SK-N-SH (cell line): ENCODE data around the gene PTDSS2. TPM values are rescaled to one million over a fixed set of nuclear protein-coding genes. Genes with fewer than 3 reads are reported as not detected.

Experiments
- CTCF ChIA-PET: fragments of 300-600, 350-600 bp; formaldehyde crosslinking; extraction: SDS; loops from one replicate; lab custom pipeline; 2021; lab: Yijun Ruan, JAX
- POLR2A ChIA-PET: fragments of 350-600 bp; sonication (Branson Sonifier 250); formaldehyde crosslinking; extraction: SDS; loops from one replicate; lab custom pipeline; 2020; ENCODE audit warnings: antibody characterized with exemption, inconsistent platforms; lab: Yijun Ruan, JAX
- DNase-seq: peaks from one replicate; pipeline ENCODE4 v3.0.0; 2012
- H2AFZ ChIP-seq: fragments of 200-600 bp; sonication (generic); 2 replicates; pipeline ENCODE4 v1.8.1; 2016; ENCODE audit warnings: antibody characterized with exemption, mild to moderate bottlenecking, low read depth
- H3F3A ChIP-seq: fragments of 200-600 bp; sonication (generic); replicated peaks from 2 replicates; pipeline ENCODE3; 2016; ENCODE audit warnings: antibody characterized with exemption, mild to moderate bottlenecking; ENCODE audit not compliant: insufficient read depth
- H3K27ac ChIP-seq, 2 experiments: fragments of 200-500 bp in 1 of 2; fragments of 200-600 bp in 1 of 2; sonication (Bioruptor generic) in 1 of 2; sonication (generic), shearing (Covaris generic) in 1 of 2; 2 replicates each; pipeline versions ENCODE4 v1.5.1 to v1.6.1; 2014 to 2016; ENCODE audit warnings: low read depth in 2 of 2, inconsistent platforms in 1 of 2, low read length in 1 of 2, mild to moderate bottlenecking in 1 of 2, mixed read lengths in 1 of 2
- H3K27me3 ChIP-seq: fragments of 200-600 bp; sonication (generic), shearing (Covaris generic); 2 replicates; pipeline ENCODE4 v1.6.1; 2016; ENCODE audit warnings: mixed run types; ENCODE audit not compliant: insufficient read depth
- H3K36me3 ChIP-seq, 2 experiments: fragments of 200-500 bp in 1 of 2; fragments of 200-600 bp in 1 of 2; sonication (Bioruptor generic) in 1 of 2; sonication (generic) in 1 of 2; replicated peaks in 1 of 2; 2 replicates each; pipeline versions ENCODE3 to v1.5.1; 2014 to 2016; ENCODE audit warnings: low read length in 1 of 2, mild to moderate bottlenecking in 1 of 2; ENCODE audit not compliant: insufficient read depth in 2 of 2, control insufficient read depth in 1 of 2
- H3K4me1 ChIP-seq, 2 experiments: fragments of 200-500 bp in 1 of 2; fragments of 200-600 bp in 1 of 2; sonication (Bioruptor generic) in 1 of 2; sonication (generic), shearing (Covaris generic) in 1 of 2; 2 replicates each; pipeline versions ENCODE4 v1.5.1 to v1.6.1; 2014 to 2016; ENCODE audit warnings: low read depth in 1 of 2, low read length in 1 of 2, mixed run types in 1 of 2; ENCODE audit not compliant: insufficient read depth in 2 of 2, control insufficient read depth in 1 of 2
- H3K4me2 ChIP-seq: fragments of 200-600 bp; sonication (generic), shearing (Covaris generic); 2 replicates; pipeline ENCODE4 v1.6.1; 2017; ENCODE audit warnings: mixed run types
- H3K4me3 ChIP-seq, 2 experiments: fragments of 200-500 bp in 1 of 2; fragments of 200-600 bp in 1 of 2; sonication (Bioruptor generic) in 1 of 2; sonication (generic), shearing (Covaris generic) in 1 of 2; 2 replicates each; pipeline versions ENCODE4 v1.5.1 to v1.8.1; 2014 to 2016; ENCODE audit warnings: low read depth in 2 of 2, inconsistent platforms in 1 of 2, low read length in 1 of 2, mild to moderate bottlenecking in 1 of 2, mixed read lengths in 1 of 2, moderate library complexity in 1 of 2
- H3K79me2 ChIP-seq: fragments of 200-600 bp; sonication (generic); 2 replicates; pipeline ENCODE4 v1.8.1; 2017; ENCODE audit warnings: mild to moderate bottlenecking; ENCODE audit not compliant: insufficient read depth
- H3K9ac ChIP-seq: fragments of 200-600 bp; sonication (generic); 2 replicates; pipeline ENCODE4 v1.6.1; 2017; ENCODE audit warnings: mixed run types
- H3K9me2 ChIP-seq: fragments of 200-600 bp; sonication (generic); 2 replicates; pipeline ENCODE4 v1.6.1; 2017; ENCODE audit warnings: mixed run types
- H3K9me3 ChIP-seq: fragments of 200-600 bp; sonication (generic); 2 replicates; pipeline ENCODE4 v1.6.1; 2017; ENCODE audit warnings: mixed run types, mild to moderate bottlenecking, moderate library complexity
- H4K20me1 ChIP-seq: fragments of 200-600 bp; sonication (generic); 2 replicates; pipeline ENCODE4 v1.6.1; 2017; ENCODE audit warnings: mild to moderate bottlenecking, mixed run types; ENCODE audit not compliant: insufficient read depth
- CHD2 ChIP-seq: fragments of 150-350 bp; IDR thresholded peaks from 2 replicates; pipeline ENCODE4 v1.6.1; 2018; ENCODE audit warnings: low read length; ENCODE audit not compliant: partially characterized antibody
- EP300 ChIP-seq, 2 experiments: IDR thresholded peaks; 2 replicates each; pipeline versions ENCODE4 v1.4.0 to v1.6.1; 2012; ENCODE audit warnings: borderline replicate concordance in 1 of 2, low read depth in 1 of 2, low read length in 1 of 2
- EZH2phosphoT487 ChIP-seq: fragments of 200-600 bp; sonication (generic); IDR thresholded peaks from 2 replicates; pipeline ENCODE4 v1.6.1; 2017; ENCODE audit warnings: low read depth, mixed run types, mild to moderate bottlenecking, antibody characterized with exemption, moderate library complexity, borderline replicate concordance
- FOXM1 ChIP-seq: IDR thresholded peaks from 2 replicates; pipeline ENCODE4 v1.4.0; 2012; ENCODE audit warnings: low read depth, mild to moderate bottlenecking
- GABPA ChIP-seq: IDR thresholded peaks from 2 replicates; pipeline ENCODE4 v1.4.0; 2012; ENCODE audit warnings: low read depth, mild to moderate bottlenecking
- MXI1 ChIP-seq: IDR thresholded peaks from 2 replicates; pipeline ENCODE4 v1.6.1; 2012; ENCODE audit warnings: mild to moderate bottlenecking, low read depth, low read length, improper control_type of control experiment
- NRF1 ChIP-seq: IDR thresholded peaks from 2 replicates; pipeline ENCODE4 v1.6.1; 2012; ENCODE audit warnings: low read depth, mild to moderate bottlenecking, low read length
- POLR2AphosphoS5 ChIP-seq: IDR thresholded peaks from 2 replicates; pipeline ENCODE4 v1.6.1; 2012; ENCODE audit warnings: low read depth, low read length
- SIN3A ChIP-seq: IDR thresholded peaks from 2 replicates; pipeline ENCODE4 v1.6.1; 2012; ENCODE audit warnings: low read depth, mild to moderate bottlenecking, low read length, moderate library complexity, borderline replicate concordance
- SMC3 ChIP-seq: IDR thresholded peaks from 2 replicates; pipeline ENCODE4 v1.6.1; 2012; ENCODE audit warnings: low read depth, low read length, improper control_type of control experiment
- TAF1 ChIP-seq: IDR thresholded peaks from 2 replicates; pipeline ENCODE4 v1.6.1; 2012; ENCODE audit warnings: low read depth, mild to moderate bottlenecking, low read length, moderate library complexity, borderline replicate concordance
- TCF12 ChIP-seq: IDR thresholded peaks from 2 replicates; pipeline ENCODE4 v1.4.0; 2012
- TEAD4 ChIP-seq: IDR thresholded peaks from 2 replicates; pipeline ENCODE4 v1.4.0; 2012; ENCODE audit warnings: mild to moderate bottlenecking, borderline replicate concordance; ENCODE audit not compliant: insufficient read depth
- USF2 ChIP-seq: fragments of 150-350 bp; IDR thresholded peaks from 2 replicates; pipeline ENCODE4 v1.6.1; 2017; ENCODE audit warnings: antibody characterized with exemption, low read length, low read depth, borderline replicate concordance
- ZBTB33 ChIP-seq: IDR thresholded peaks from 2 replicates; pipeline ENCODE4 v1.4.0; 2012; ENCODE audit warnings: low read depth, borderline replicate concordance
- WGBS: methylation state at CpG from one replicate; pipeline ENCODE4 v1.1.6; 2017; ENCODE audit warnings: low lambda C conversion rate; 5-methylcytosine and 5-hydroxymethylcytosine counted together
- polyA plus RNA-seq, 3 experiments: library from polyadenylated mRNA; depleted of rRNA; stranded (reverse); fragments of >200 nt; gene quantifications; 2 replicates each; pipeline ENCODE4 v1.2.3, GENCODE V29; 2012
- TF ChIP-seq, protein P1 (sequence below): IDR thresholded peaks from 2 replicates; pipeline ENCODE4 v1.4.0; 2012; ENCODE audit warnings: low read depth, borderline replicate concordance

Gene PTDSS2
- polyA plus RNA-seq, 1 of the 3 experiments (the other 2 are of a cell fraction) = 28.6 TPM

GRCh38 chr11:414318-414857 is 35.7 kb upstream of the PTDSS2 start:
- 19% methylated on average over 3 of the region's 9 CpGs for WGBS
- Histone ChIP-seq H3F3A (no peaks in the 10 kb centered on the region), H3K9me2 (no peaks in the 10 kb centered on the region), H4K20me1 (no peaks in the 10 kb centered on the region), H3K9me3 (no peaks in the 10 kb centered on the region), H3K27me3 (peaks cover 33% of the 10 kb centered on the region), H2AFZ (no peak overlapping the region; the same call in 1 of the 2 replicates), H3K4me2 (no peak overlapping the region), H3K9ac (no peak overlapping the region), H3K4me1 (peaks cover 0 to 15% of the 10 kb centered on the region in 2 experiments; a peak in 1 of 4 replicates), H3K4me3 (no peak overlapping the region), H3K27ac (no peak overlapping the region), H3K36me3 (no peaks in the 10 kb centered on the region), H3K79me2 (no peaks in the 10 kb centered on the region)
- TF ChIP-seq FOXM1 = no peak
- TF ChIP-seq GABPA = no peak
- no peak for TF ChIP-seq USF2
- TF ChIP-seq SMC3 = no peak
- no peak for TF ChIP-seq CHD2
- TF ChIP-seq TAF1 = no peak
- no peak for TF ChIP-seq TCF12
- TF ChIP-seq, protein P1, sequence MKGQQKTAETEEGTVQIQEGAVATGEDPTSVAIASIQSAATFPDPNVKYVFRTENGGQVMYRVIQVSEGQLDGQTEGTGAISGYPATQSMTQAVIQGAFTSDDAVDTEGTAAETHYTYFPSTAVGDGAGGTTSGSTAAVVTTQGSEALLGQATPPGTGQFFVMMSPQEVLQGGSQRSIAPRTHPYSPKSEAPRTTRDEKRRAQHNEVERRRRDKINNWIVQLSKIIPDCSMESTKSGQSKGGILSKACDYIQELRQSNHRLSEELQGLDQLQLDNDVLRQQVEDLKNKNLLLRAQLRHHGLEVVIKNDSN = no peak
- TF ChIP-seq POLR2AphosphoS5 = no peak
- TF ChIP-seq EP300 (IDR thresholded peaks at IDR 0.05; ENCODE audit: borderline replicate concordance in 1 of 2, low read depth in 1 of 2, low read length in 1 of 2) = no peak
- no peak for TF ChIP-seq EZH2phosphoT487
- no peak for TF ChIP-seq ZBTB33
- no peak for TF ChIP-seq SIN3A
- CTCF ChIA-PET = interaction anchor here (1.4 to 3.9 kb wide), 2 partner anchors 18 to 34 kb away, joined by 3 to 14 read pairs; no protein-coding TSS in a partner anchor
- POLR2A ChIA-PET = no interaction called here
- DNase-seq = no peak

GRCh38 chr11:415640-416041 is 34.4 kb upstream of the PTDSS2 start:
- no peak overlapping the region for H3K4me2 ChIP-seq
- H3K9me2 ChIP-seq = no peaks in the 10 kb centered on the region
- H3F3A ChIP-seq = no peaks in the 10 kb centered on the region
- no peaks in the 10 kb centered on the region for H3K79me2 ChIP-seq
- WGBS = 64% methylated on average over 2 of the region's 5 CpGs
- DNase-seq = no peak
- H3K9me3 ChIP-seq = no peaks in the 10 kb centered on the region
- no peak overlapping the region for H3K4me3 ChIP-seq
- H3K36me3 ChIP-seq = no peaks in the 10 kb centered on the region
- peaks cover 33% of the 10 kb centered on the region for H3K27me3 ChIP-seq
- H3K4me1 ChIP-seq = peaks cover 0 to 7% of the 10 kb centered on the region in 2 experiments; a peak in 1 of 4 replicates
- CTCF ChIA-PET = interaction anchor here (0.9 to 3.9 kb wide), 3 partner anchors 19 to 103 kb away, joined by 3 to 14 read pairs (median 4); no protein-coding TSS in a partner anchor
- no peaks in the 10 kb centered on the region for H4K20me1 ChIP-seq
- no peak overlapping the region for H3K9ac ChIP-seq
- H2AFZ ChIP-seq = no peak overlapping the region
- no peak overlapping the region for H3K27ac ChIP-seq
- POLR2A ChIA-PET = no interaction called here
- no peak for TF ChIP-seq TEAD4
- TF ChIP-seq, protein P1 = no peak
- no peak for TF ChIP-seq GABPA
- TF ChIP-seq SMC3 = no peak
- no peak for TF ChIP-seq ZBTB33
- no peak for TF ChIP-seq MXI1
- TF ChIP-seq USF2 = no peak
- TF ChIP-seq TCF12 = no peak
- no peak for TF ChIP-seq CHD2
- no peak for TF ChIP-seq EZH2phosphoT487
- no peak for TF ChIP-seq NRF1
- no peak for TF ChIP-seq FOXM1
- no peak for TF ChIP-seq EP300 (IDR thresholded peaks at IDR 0.05; ENCODE audit: borderline replicate concordance in 1 of 2, low read depth in 1 of 2, low read length in 1 of 2)
